NCI-H774 (cell line): ENCODE measurements around the gene MICU2.
A peak's percentile ranks its signal among the peaks of the same experiment; 100 is the strongest.

ENCODE experiments used
- DNase-seq: peaks from one replicate; lab custom pipeline; 2025; lab: John Stamatoyannopoulos, UW

MICU2 gene

DNA sequence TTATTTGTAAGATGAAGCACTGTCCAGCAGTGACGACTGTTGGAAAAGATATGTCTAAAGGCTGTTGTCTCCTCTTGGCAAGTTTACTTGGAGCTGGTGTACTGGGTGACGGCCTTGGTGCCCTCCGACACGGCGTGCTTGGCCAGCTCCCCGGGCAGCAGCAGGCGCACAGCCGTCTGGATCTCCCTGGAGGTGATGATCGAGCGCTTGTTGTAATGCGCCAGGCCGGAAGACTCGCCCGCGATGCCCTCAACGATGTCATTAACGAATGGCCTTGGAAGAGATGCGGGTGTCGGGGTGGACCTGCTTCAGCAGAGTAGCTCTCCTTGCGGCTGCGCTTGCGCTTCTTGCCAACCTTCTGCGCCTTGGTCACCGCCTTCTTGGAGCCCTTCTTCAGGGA is 120.2 kb downstream of the MICU2 start:
- no peak for DNase-seq

- peak; percentile 62 for DNase-seq
Observed at GRCh38 chr13:21481359-21481758, 122.6 kb downstream of the MICU2 start.

DNA sequence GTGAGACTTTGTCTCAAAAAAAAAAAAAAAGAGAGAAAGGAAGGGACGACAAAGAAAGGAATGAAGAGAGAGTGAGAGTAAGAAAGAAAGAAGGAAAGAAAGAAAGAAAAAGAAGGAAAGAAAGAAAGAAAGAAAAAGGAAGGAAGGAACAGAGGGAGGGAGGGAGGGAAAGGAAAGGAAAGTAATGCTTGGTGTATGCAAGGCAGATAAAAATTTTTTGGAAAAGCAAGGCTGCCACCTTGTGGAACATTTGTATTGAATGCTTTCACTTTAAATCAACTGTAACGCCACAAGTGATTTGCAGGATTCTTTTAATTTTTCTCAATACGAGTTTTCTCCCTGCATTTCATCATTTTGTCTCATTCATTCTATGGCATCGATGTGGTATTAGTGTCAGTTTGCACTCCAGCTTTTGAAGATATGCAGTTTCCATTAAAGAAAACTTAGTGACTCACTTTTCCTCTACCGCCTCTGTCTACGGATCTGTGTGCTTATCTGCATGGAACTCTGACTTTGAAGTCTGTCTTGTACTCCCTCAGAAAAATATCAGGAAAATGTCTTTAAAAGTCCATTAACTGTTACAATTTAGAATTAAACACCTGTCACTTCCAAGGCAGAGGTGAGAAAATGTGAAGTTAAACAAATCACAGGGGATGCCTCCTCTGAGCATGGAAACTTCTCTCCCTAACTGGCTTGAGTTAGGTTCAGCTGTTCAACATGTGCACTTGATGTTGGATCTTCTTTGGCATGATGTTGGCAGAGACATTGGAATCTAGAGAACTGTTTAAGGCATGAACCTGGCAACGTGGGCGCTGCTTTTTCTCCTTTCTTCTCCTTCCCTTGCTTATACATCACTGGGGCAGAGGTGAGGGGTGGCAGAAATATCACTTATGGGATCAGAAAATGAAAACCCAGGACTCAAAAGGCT is 124.8 kb downstream of the MICU2 start:
- peak; percentile 9 for DNase-seq

DNA sequence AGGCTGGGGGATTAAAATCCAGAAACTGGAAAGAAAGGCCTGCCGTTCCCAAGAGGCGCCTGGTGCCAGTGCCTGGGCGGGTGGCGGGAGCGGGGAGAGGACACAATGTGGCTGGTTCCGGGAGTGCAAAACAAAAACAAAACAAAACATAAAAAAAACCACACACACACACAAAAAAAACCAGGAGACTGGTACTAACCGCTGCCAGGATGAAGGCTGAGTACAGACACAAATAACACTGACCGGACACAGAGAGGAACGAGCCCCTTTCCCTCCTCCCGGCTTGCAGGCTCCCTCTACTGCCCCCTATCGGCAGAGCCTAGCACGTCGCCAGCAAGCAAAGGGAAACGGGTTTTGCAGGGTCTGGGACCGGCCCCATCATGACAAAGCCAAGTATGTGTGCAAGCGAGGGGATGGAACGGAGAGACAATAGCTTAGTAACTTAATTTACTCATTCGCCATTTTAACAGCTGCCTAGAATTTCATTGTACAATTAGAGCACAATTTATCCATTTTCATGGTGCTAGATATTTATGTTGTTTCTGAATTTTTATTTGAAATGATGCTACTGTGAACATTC is 127.0 kb downstream of the MICU2 start:
- DNase-seq = peak; percentile 54

DNA sequence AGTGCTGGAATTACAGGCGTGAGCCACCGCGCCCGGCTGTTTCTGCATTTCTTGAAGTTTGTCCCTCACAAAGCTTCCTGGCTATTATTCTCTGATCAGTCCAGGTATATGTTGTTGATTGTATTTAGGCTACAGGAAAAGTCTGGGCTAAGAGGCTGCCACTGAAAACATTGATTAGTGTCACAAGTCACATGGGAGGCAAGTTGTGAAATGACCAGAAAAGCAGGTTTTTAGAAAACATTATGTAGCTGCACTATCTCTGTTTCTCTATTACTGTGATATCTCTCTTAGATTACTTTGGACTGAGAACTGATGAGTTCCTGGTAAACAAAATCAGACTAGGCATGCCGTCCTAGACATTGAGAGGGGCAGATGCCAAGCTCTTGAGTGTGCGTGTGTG is 128.9 kb downstream of the MICU2 start:
- DNase-seq = no peak

GRCh38 chr13:21470785-21471184 is 133.2 kb downstream of the MICU2 start:
- DNase-seq = no peak

DNA sequence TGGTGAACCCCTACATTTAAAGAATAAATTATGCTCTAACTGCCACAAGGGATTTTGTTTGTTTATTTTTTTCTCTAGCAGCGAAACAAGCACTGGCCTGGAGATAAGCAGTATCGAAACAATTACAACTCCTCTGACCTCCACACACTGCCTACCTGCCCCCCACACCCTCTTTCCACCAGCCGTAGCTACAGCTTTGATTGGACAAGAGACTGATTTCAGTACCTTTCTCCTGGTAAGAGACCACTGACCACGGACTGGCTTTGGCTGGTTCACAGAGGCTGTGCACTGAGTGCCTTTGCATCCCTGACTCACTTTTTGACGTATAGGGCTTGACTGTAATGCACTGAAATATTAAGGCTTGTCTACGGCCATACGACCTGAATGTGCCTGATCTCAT is 137.4 kb downstream of the MICU2 start:
- no peak for DNase-seq

GRCh38 chr13:21465710-21466160 is 138.2 kb downstream of the MICU2 start:
- DNase-seq = peak; percentile 19

- no peak for DNase-seq
Observed at GRCh38 chr13:21463424-21463823, 140.5 kb downstream of the MICU2 start.

DNA sequence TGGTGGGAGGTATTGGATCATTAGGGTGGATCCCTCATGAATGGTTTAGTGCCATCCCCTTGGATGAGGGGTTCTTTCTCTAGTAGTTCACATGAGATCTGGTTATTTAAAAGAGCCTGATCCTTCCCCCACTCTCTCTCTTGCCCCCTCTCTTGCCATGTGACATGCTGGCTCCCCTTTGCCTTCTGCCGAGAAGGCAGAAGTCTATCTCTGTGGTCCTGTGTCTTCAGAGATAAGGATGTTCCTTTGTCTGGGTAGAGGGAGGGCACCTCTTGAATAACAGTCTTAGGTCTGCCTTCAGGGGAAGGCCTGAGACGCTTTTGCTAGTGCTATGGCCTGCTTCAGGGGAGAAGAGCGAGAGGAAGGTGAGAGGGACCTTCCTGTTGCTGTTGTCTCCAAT is 142.8 kb downstream of the MICU2 start:
- no peak for DNase-seq

DNA sequence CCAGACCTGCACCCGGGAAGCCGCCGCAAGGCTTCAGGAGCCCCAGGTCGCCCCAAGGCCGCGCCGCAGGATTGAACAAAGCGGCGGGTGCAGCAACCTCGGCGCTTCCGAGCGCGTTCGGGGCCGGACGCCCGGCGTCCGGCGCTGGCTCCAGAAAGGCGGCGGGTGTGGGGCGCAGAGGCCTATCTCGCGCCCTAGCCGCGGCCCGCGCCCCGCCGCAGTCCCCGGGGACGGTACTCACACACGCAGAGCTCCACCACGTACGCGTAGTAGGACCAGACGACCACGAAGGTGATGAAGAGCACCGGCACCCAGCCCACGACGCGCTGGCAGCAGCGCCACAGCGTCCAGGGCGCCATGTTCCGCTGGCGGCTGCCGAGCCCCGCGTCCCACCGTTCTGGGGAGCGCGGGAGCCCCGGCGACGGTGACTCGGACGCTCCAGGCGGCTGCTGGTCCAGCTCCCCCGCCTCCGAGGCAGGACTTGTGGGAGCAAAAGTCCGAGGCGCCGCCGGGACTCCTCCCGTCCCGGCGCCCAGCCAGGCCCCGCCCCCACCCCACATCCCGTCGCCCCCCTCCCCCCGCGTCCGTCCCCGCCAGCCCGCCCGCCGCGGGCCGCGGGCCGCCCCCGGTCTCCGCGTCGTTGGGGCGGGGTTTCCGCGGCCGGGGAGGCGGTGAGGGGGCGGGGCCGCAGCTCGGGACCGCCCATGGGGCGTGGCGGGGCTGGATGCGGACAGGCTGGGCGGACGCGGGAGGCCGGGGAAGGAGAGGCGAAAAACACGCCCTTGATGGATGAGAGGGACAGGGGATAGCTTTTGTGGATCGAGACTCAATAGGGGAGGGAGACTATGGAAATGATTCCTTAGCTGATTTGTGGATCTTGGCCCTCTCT is 144.9 kb downstream of the MICU2 start, which contains the start of gene ZDHHC20:
Gene ZDHHC20 (minus strand): TSS at position 491 of the 889 bp plus-strand sequence. CDS start 132 bp downstream, at position 359.
- peak; percentile 62 for DNase-seq

DNA sequence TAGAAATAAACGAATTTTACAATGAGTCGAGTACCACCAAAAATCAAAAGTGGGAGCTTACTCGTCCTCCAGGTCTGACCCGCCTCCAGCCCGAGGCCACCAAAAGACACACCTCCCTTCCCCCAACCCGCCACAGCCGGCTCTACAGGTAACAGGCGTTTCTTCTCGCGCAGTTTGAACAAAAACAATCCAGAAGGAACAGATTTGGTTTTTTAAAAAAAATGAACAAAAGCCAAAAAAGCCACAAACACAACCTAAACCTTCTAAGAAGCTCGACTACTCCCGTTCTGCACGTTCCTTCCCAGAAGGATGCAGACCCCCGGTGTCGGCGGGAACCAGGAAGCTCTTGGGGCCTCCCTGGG is 145.5 kb downstream of the MICU2 start:
- DNase-seq = no peak

DNA sequence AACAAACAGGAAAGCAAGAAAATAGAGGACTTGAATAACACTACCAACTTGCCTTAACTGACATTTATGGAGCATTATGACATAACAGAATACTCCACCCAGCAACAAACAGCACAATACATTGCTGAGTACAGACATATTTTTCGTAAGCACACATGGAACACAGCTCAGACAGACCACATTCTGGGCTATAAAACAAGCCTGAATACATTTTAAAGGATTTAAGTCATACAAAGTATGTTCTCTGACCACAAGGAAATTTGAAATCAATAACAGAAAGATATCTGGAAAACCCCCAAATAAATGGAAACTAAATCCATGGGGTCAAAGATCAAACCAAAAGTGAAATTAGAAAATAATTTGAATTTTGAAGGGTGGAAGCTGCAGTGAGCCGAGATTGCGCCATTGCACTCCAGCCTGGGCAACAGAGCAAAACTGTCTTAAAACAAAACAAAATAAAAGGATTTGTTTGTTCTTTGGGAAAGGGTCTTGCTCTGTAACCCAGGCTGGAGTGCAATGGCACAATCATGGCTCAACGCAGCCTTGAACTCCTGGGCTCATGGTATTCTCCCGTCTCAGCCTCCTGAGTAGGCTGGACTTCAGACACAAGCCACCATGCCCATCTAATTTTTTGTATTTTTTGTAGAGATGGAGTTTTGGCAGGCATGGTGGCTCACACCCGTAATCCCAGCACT is 150.4 kb downstream of the MICU2 start:
- DNase-seq = no peak

- no peak for DNase-seq
Observed at GRCh38 chr13:21450936-21451335, 153.0 kb downstream of the MICU2 start.

DNA sequence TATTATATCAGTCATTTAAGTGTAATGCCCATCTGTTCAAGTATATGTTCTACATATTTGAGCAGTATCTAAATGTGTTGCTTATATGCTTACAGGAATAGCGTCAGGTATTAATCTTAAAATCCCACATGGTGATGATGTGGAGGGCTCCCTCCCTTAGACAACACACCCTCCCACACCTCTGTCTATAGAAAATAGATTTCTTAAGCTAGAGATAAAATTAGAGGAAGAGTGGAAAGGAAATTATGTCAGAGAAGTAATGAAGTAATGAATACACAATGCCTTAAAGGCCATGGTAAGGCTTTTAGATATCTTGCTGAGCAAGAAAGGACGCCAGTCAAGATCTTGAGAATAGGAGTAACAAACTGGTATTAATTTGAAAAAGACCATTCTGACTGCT is 157.3 kb downstream of the MICU2 start:
- no peak for DNase-seq

GRCh38 chr13:21445759-21446158 is 158.2 kb downstream of the MICU2 start:
- no peak for DNase-seq

DNA sequence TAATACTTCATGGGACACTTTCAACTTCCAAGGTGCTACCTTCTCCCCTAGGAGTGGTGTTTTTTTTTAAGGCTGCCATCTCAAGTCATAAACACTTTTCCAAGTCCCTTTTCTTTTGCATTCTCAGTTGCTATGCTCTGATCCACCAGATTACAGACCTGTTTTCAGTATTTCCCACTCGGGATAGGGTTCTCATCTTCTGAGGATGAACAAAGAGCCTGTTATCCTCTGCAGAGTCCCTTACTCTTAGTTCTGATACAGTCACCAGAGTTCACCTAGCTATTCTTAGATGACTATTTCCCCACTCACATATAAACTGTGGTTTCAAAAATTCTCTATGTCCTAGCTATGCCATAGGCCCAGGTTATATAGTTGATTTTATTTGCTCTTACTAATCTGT is 160.8 kb downstream of the MICU2 start:
- DNase-seq = no peak
